Testis (tissue), 2 donors: ENCODE measurements around the gene C2orf76.

Experiments used
- CTCF ChIP-seq, 3 experiments: fragments of 450-650 bp in 2 of 3; fragments of 200-600 bp in 1 of 3; sonication (generic) in 1 of 3; IDR thresholded peaks; one replicate each; pipeline ENCODE4 v1.5.1; 2016 to 2019; ENCODE audit warnings: antibody characterized with exemption in 3 of 3, mild to moderate bottlenecking in 2 of 3, moderate library complexity in 1 of 3
- POLR2A ChIP-seq: fragments of 450-650 bp; IDR thresholded peaks from one replicate; pipeline ENCODE4 v1.6.1; 2017; ENCODE audit warnings: antibody characterized with exemption, mild to moderate bottlenecking, moderate library complexity

GRCh38 chr2:119338826-119339561 lies 27.6 kb downstream of the C2orf76 start:
- TF ChIP-seq CTCF (IDR thresholded peaks at IDR 0.05) (no peak), POLR2A (no peak)
